HK-2 (cell line): ENCODE measurements around the gene NIFK.
"Not testable (repeated sequence)": the region's sequence is repeated elsewhere in the genome, so short reads cannot be mapped to it uniquely, and the experiment has no call there.

Experiments used
- DNase-seq: peaks from one replicate; pipeline ENCODE4 v3.0.0-alpha.2; 2018; ENCODE audit not compliant: unreplicated experiment

NIFK gene

GRCh38 chr2:121695171-121695451 is 41.6 kb downstream of the NIFK start:
- no peak for DNase-seq

- DNase-seq: no peak
Observed at GRCh38 chr2:121694398-121695170, 42.1 kb downstream of the NIFK start.

- DNase-seq: not testable (repeated sequence)
Observed at GRCh38 chr2:121690572-121690971, 46.1 kb downstream of the NIFK start.

- DNase-seq: no peak
Observed at GRCh38 chr2:121690095-121690494, 46.6 kb downstream of the NIFK start.

- DNase-seq: no peak
Observed at GRCh38 chr2:121689356-121689755, 47.3 kb downstream of the NIFK start.

- DNase-seq: no peak
Observed at GRCh38 chr2:121688820-121689219, 47.9 kb downstream of the NIFK start.

- no peak for DNase-seq
Observed at GRCh38 chr2:121686902-121687301, 49.8 kb downstream of the NIFK start.

GRCh38 chr2:121686218-121686617 is 50.5 kb downstream of the NIFK start:
- DNase-seq: no peak

GRCh38 chr2:121682396-121683298 is 54.0 kb downstream of the NIFK start:
- no peak for DNase-seq

- DNase-seq: no peak
Observed at GRCh38 chr2:121677855-121678254, 58.8 kb downstream of the NIFK start.
